Measurements from ENCODE around the gene PIRT. TPM values are rescaled to one million over a fixed set of nuclear protein-coding genes. Genes with fewer than 3 reads are reported as not detected.

PIRT gene
- total RNA-seq, 1 experiment from 2014 or later, result not detected

DNA sequence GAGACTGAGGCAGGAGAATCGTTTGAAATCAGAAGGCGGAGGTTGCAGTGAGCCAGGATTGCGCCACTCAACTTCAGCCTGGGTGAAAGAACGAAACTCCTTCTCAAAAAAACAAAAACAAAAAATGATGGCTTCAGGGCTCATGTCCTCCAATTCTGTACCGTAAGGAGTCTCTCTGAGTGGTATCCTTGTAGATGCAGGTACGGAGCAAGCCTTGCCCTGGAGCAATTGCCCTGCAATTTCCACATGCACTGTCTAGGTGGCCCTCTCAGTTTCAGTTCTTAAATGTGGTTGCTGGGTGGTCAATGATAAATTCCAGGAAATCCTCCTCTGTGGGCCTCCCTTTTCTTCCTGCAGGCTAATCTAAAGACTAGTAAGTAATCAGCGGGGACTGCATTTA, 44.6 kb downstream of the PIRT start:
- Histone ChIP-seq H3K9me3 (ENCODE audit: control insufficient read depth, insufficient read depth, low read depth, low read length) (no peaks in the 10 kb centered on the region), H3K4me1 (ENCODE audit: control insufficient read depth, insufficient read depth, low read length) (no peaks in the 10 kb centered on the region), H3K36me3 (ENCODE audit: control insufficient read depth, insufficient read depth, low read length) (no peaks in the 10 kb centered on the region), H3K4me3 (ENCODE audit: low read depth in 2 of 2, low read length in 2 of 2) (no peak overlapping the region), H3K27ac (ENCODE audit: low read length) (no peak overlapping the region), H3K27me3 (ENCODE audit: control insufficient read depth, insufficient read depth, low read length) (no peaks in the 10 kb centered on the region)
- no peak for DNase-seq (ENCODE audit: low read depth, low spot score)
- intact Hi-C loops (cut with micrococcal nuclease; ENCODE audit: unreplicated experiment), result no loop called here
- TF ChIP-seq SIN3A (IDR thresholded peaks at IDR 0.05; ENCODE audit: borderline replicate concordance, insufficient read depth, low read depth, low read length) (no peak), POLR2AphosphoS5 (IDR thresholded peaks at IDR 0.05; ENCODE audit: low read depth, low read length) (no peak), TCF7L2 (IDR thresholded peaks at IDR 0.05; ENCODE audit: low read depth, low read length) (no peak)
- TF ChIP-seq, protein P1, sequence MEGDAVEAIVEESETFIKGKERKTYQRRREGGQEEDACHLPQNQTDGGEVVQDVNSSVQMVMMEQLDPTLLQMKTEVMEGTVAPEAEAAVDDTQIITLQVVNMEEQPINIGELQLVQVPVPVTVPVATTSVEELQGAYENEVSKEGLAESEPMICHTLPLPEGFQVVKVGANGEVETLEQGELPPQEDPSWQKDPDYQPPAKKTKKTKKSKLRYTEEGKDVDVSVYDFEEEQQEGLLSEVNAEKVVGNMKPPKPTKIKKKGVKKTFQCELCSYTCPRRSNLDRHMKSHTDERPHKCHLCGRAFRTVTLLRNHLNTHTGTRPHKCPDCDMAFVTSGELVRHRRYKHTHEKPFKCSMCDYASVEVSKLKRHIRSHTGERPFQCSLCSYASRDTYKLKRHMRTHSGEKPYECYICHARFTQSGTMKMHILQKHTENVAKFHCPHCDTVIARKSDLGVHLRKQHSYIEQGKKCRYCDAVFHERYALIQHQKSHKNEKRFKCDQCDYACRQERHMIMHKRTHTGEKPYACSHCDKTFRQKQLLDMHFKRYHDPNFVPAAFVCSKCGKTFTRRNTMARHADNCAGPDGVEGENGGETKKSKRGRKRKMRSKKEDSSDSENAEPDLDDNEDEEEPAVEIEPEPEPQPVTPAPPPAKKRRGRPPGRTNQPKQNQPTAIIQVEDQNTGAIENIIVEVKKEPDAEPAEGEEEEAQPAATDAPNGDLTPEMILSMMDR (IDR thresholded peaks at IDR 0.05), result no peak
- TF ChIP-seq, protein P2, sequence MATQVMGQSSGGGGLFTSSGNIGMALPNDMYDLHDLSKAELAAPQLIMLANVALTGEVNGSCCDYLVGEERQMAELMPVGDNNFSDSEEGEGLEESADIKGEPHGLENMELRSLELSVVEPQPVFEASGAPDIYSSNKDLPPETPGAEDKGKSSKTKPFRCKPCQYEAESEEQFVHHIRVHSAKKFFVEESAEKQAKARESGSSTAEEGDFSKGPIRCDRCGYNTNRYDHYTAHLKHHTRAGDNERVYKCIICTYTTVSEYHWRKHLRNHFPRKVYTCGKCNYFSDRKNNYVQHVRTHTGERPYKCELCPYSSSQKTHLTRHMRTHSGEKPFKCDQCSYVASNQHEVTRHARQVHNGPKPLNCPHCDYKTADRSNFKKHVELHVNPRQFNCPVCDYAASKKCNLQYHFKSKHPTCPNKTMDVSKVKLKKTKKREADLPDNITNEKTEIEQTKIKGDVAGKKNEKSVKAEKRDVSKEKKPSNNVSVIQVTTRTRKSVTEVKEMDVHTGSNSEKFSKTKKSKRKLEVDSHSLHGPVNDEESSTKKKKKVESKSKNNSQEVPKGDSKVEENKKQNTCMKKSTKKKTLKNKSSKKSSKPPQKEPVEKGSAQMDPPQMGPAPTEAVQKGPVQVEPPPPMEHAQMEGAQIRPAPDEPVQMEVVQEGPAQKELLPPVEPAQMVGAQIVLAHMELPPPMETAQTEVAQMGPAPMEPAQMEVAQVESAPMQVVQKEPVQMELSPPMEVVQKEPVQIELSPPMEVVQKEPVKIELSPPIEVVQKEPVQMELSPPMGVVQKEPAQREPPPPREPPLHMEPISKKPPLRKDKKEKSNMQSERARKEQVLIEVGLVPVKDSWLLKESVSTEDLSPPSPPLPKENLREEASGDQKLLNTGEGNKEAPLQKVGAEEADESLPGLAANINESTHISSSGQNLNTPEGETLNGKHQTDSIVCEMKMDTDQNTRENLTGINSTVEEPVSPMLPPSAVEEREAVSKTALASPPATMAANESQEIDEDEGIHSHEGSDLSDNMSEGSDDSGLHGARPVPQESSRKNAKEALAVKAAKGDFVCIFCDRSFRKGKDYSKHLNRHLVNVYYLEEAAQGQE (IDR thresholded peaks at IDR 0.05; ENCODE audit: insufficient read depth in 1 of 2, low read depth in 2 of 2, low read length in 1 of 2), result no peak
- CTCF ChIA-PET, result no interaction called here
- in situ Hi-C loops (cut with HindIII; ENCODE audit: low pct_unique_long_range_greater_than_20kb, low sequenced_read_pairs), result no loop called here
- no peak for ATAC-seq
- POLR2A ChIA-PET, result no interaction called here
- no TSS peak for BruUV-seq (replicated peaks)

DNA sequence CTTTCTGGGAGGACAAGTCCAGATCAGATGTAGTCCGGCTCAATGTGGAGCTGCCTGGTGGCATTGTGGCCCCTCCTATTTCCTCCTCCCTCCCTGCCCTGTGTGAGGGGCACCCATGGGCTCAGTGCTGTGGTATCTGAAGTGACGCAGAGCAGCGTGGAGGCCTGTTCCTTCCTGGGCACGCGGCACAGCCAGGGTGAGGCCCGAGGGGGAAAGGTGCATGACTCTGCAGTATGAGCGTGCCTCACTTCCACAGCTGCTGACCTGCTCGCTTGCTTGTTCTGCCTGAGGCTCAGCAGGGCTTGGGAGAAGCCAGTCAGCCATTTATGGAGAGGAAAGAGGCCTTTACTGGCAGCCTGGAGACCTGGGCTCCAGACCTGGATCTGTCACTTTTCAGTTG, 45.7 kb downstream of the PIRT start:
- no peaks in the 10 kb centered on the region for H3K4me1 ChIP-seq (ENCODE audit: control insufficient read depth, insufficient read depth, low read length)
- ATAC-seq (no peak), DNase-seq (ENCODE audit: low read depth, low spot score) (no peak)
- POLR2A ChIA-PET, result no interaction called here
- no peaks in the 10 kb centered on the region for H3K9me3 ChIP-seq (ENCODE audit: control insufficient read depth, insufficient read depth, low read depth, low read length)
- no peak overlapping the region for H3K4me3 ChIP-seq (ENCODE audit: low read depth in 2 of 2, low read length in 2 of 2)
- no TSS peak for BruUV-seq (replicated peaks)
- CTCF ChIA-PET, result no interaction called here
- H3K27ac ChIP-seq (ENCODE audit: low read length), result no peak overlapping the region
- in situ Hi-C loops (cut with HindIII; ENCODE audit: low pct_unique_long_range_greater_than_20kb, low sequenced_read_pairs), result no loop called here
- TF ChIP-seq, protein P2 (IDR thresholded peaks at IDR 0.05; ENCODE audit: insufficient read depth in 1 of 2, low read depth in 2 of 2, low read length in 1 of 2), result no peak
- TF ChIP-seq, protein P1 (IDR thresholded peaks at IDR 0.05), result no peak
- TF ChIP-seq POLR2AphosphoS5 (IDR thresholded peaks at IDR 0.05; ENCODE audit: low read depth, low read length) (no peak), SIN3A (IDR thresholded peaks at IDR 0.05; ENCODE audit: borderline replicate concordance, insufficient read depth, low read depth, low read length) (no peak), TCF7L2 (IDR thresholded peaks at IDR 0.05; ENCODE audit: low read depth, low read length) (no peak)
- intact Hi-C loops (cut with micrococcal nuclease; ENCODE audit: unreplicated experiment), result no loop called here
- H3K27me3 ChIP-seq (ENCODE audit: control insufficient read depth, insufficient read depth, low read length), result no peaks in the 10 kb centered on the region
- no peaks in the 10 kb centered on the region for H3K36me3 ChIP-seq (ENCODE audit: control insufficient read depth, insufficient read depth, low read length)

Data from Panc1 (cell line).